Activated CD4-positive, CD25-positive, alpha-beta regulatory T cell treated with anti-CD3 and anti-CD28 coated beads, Interleukin-2, amount 50 U/mL, for 24 hours (primary cell): Measurements from ENCODE around the gene LRRTM4.
"Not testable (repeated sequence)": the region's sequence is repeated elsewhere in the genome, so short reads cannot be mapped to it uniquely, and the experiment has no call there.

ENCODE experiments used
- ATAC-seq, 2 donors: fragments of 150-1000 bp; cut with Tn5 transposase; one replicate each; pipeline ENCODE4 v1.10.0; 2021; ENCODE audit warnings: mild to moderate bottlenecking in 1 of 2, moderate library complexity in 1 of 2

Gene LRRTM4

DNA sequence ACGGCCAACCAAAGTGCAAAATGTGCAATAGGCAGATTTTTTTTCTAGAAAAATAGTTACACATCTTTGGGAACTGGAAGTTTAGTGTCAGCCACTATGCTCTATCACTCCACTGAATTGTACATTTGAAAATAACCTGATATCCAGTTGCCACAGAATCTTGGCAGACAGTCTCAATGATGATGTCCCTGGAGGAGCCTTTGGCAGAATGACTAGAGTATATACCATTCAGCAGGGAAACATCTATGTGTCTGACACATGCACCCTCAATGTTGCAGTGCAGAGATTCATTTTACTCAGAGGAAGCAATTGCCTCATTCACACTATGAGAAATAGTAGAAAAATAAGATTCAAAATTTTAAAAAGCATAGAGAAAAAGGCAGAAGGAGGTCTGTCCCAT lies 475.8 kb downstream of the LRRTM4 start:
- ATAC-seq: no peak

GRCh38 chr2:77045456-77045855 lies 476.7 kb downstream of the LRRTM4 start:
- ATAC-seq: not testable (repeated sequence)

DNA sequence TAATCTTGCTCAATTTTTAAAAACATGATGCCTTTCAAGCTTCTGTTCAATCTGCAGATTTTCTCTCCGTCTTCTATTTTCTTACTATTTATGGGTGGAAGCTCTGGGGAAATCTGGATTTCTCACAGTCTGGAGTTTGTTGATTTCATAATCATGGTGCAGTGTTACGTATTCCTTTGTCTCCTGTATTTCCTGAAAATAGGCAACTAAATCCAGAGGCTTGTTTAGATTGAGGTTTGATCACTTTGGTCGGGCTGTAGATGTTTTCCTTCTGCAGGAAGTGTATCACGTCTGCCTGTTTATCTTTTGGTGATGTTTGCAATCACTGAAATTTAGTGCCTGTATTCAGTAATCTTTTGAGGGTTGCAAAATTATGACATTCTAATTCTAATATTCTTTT lies 487.7 kb downstream of the LRRTM4 start:
- no peak for ATAC-seq

DNA sequence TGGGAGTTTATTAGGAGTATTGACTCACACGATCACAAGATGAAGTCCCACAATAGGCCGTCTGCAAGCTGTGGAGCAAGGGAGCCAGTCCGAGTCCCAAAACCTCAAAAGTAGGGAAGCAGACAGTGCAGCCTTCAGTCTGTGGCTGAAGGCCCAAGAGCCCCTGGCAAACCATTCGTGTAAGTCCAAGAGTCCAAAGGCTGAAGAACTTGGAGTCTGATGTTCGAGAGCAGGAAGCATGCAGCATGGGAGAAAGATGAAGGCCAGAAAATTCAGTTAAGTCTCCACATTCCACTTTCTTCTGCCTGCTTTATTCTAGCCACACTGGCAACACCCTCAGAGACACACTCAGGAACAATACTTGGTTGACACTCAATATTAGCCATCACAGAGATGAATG lies 492.9 kb downstream of the LRRTM4 start:
- ATAC-seq: not testable (repeated sequence)

DNA sequence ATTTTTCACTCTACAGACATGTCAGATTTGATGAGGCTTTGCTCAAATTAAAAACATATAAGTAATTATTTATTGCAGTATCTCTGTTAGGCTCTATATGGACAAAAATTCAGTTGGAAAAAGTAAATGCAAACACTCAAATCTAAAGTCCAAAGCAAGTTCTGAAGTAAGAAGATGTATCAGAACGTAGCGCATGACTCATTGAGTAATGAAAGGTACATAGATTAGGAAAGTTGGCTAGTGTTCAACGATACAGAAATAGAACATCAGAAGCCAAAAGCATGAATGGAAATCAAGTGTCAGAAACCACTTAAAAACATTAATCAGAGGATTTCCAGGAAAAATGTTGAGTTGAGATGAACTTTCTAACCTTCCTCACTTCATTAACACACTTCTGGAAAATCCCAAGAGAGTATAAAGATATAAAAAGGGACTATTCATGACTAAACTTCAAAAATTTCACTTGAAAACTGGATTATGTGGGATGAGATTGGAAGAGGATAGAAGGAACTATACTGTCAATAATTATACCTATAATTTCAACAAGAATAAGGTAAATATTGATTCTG lies 494.1 kb downstream of the LRRTM4 start:
- ATAC-seq: no peak

GRCh38 chr2:77025714-77026113 lies 496.5 kb downstream of the LRRTM4 start:
- ATAC-seq: no peak

DNA sequence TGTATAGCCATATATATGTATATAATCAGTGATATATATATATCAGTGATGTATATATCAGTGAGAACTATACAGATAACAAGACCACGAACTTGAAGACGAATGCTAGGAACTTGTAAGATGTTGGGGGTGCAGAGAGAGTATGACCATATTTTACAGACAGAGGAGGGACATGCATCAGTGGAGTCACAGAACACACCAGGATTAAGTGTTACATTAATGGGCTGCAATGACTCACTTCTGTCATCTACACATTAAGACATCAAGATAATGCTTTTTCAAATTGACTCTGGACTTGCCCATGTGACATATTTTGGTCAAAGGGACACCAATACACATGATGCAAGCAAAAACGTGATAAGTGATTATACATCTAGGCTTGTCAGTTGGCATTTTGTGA lies 501.0 kb downstream of the LRRTM4 start:
- ATAC-seq: no peak

- no peak for ATAC-seq
These were observed 504.0 kb downstream of the LRRTM4 start for GRCh38 chr2:77018219-77018618.

DNA sequence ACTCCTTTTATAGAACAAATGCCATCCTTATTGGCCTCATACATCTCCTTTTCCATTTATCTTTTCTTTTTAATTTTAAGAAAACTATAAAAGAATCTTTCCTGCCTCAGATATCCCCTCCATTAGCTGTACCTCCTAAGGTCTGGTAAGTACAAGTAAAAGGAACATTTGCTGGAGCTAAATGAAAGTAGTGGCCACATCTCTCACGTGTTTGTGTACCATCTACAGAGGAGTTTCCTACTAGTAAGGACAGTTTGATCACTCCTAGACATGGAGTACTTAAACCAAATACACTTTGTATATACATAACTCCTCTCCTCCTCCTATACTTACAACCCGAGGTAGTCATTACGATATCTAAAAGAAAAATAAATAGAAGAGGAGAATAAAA lies 504.8 kb downstream of the LRRTM4 start:
- ATAC-seq: no peak

DNA sequence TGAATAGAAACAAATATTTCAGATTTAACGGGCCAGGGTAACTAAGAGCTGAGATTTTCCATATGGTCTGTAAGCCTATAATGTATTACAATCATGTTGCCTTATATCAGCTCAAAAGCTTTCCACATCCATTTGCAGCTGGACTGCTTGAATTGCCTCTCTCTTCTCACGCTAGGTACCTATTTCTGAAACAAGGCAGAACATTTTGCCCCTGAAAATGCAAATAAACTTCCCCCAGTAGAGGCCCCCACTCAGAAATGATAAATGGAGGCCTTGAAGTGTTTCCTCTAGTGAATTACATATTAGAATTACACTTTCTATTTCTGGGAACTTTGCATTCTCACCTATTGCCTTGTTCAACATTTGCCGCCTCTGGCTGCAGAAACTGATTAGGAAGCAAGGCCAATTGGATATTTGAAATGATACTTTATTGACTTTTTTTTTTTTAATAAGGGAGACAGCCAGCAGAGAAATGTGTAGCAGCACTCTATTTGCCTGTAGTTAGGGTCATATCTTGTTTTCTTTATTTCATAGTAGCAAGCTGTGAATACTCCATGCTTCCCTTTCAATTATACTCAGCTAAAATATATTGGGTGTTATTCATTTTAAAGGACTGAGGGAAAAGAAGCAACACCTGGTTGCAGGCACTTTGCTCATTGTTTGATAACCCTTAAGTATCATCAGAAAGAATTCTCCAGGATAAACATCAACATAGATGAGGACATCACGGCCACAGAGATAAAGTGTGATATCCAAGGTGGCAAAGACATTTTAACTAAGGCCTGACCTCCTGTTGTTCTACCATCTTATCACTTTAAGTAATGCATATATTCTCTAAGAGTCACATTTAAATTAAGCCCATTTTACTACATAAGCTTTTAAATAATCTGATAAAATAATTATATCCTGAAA lies 505.5 kb downstream of the LRRTM4 start:
- no peak for ATAC-seq

GRCh38 chr2:77013953-77014352 lies 508.2 kb downstream of the LRRTM4 start:
- no peak for ATAC-seq

GRCh38 chr2:77013457-77013856 lies 508.7 kb downstream of the LRRTM4 start:
- no peak for ATAC-seq

DNA sequence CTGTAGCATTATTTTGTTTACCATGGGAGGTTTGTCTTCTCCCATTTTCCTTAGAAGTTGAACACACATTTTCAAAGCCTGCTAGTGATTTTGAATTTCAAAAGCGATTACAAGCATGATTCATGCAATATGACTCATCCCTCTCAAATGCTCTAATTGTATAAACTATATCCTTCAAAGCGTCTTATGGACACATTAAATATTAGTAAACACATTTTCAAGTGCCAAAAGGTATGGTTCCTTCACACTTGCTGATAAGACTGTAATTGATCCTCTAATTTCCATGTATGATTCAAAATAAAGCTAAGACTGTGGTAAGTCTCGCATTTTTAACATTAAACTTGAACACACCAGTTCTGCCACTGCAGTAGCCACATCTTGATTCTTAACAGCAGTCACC lies 512.9 kb downstream of the LRRTM4 start:
- no peak for ATAC-seq

GRCh38 chr2:77008853-77009252 lies 513.3 kb downstream of the LRRTM4 start:
- no peak for ATAC-seq

- no peak for ATAC-seq
These were observed 514.5 kb downstream of the LRRTM4 start for GRCh38 chr2:77007686-77008085.

GRCh38 chr2:77005522-77005921 lies 516.7 kb downstream of the LRRTM4 start:
- ATAC-seq: no peak

- ATAC-seq: no peak
These were observed 520.3 kb downstream of the LRRTM4 start for GRCh38 chr2:77001895-77002294.

GRCh38 chr2:76998704-76999103 lies 523.5 kb downstream of the LRRTM4 start:
- ATAC-seq: no peak

- no peak for ATAC-seq
These were observed 524.0 kb downstream of the LRRTM4 start for GRCh38 chr2:76998152-76998551.

- no peak for ATAC-seq
These were observed 524.9 kb downstream of the LRRTM4 start for GRCh38 chr2:76997296-76997695.

DNA sequence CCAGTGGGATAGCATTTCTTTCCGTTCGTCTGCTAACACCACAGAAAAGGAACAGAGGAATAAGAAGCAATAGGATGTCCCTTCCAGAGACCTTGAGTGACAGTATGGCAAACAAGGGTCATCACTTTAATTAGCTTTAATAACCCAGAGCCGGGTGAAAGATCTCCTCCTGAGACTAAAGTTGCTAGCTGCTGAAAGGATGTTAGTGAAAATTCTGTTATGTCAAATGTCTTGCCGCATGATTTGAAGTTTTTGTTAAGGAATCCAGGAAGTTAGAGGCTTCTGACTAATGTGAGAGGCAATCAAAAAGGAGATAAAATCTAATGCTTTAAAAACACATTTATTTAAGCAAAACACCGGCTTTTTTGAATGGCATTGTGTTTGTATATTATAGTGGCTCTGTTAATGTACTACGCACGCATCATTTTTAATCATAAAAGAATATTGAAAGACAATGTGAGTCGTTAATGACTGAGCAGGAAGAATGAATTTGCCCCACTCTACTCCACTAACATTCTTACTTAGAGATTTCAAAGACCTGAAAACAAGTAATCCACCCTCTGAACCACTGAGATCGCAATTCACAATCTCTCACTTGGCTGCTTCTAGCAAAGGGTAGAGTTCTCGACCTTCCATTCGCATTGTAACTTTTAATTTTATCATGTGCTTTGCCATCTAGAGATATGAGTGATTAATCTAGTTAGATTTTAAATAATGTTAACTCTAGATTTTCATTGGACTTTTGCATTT lies 536.6 kb downstream of the LRRTM4 start:
- ATAC-seq: no peak

- no peak for ATAC-seq
These were observed 537.8 kb downstream of the LRRTM4 start for GRCh38 chr2:76984359-76984758.

GRCh38 chr2:76980067-76980787 lies 541.9 kb downstream of the LRRTM4 start:
- no peak for ATAC-seq
